ENCODE data around the gene IGSF21.
"Not testable (repeated sequence)": the region's sequence is repeated elsewhere in the genome, so short reads cannot be mapped to it uniquely, and the experiment has no call there.

DNA sequence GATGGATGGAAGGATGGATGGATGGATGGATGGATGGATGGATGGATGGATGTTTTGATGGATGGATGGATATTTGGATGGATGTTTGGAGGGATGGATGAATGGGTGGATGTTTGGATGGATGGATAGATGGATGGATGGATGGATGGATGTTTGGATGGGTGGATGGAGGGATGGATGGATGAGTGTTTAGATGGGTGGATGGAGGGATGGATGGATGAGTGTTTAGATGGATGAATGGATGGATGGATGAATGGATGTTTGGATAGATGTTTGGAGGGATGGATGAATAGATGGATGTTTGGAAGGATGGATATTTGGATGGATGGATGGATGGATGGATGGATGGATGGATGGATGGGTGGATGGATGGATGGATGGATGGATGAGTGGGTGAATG lies 264.9 kb downstream of the IGSF21 start:
- not testable (repeated sequence) for TF ChIP-seq SP1 (IDR thresholded peaks at IDR 0.05; ENCODE audit: low read depth, low read length); CHD2 (IDR thresholded peaks at IDR 0.05; ENCODE audit: borderline replicate concordance, low read depth, low read length); SMC3 (IDR thresholded peaks at IDR 0.05; ENCODE audit: borderline replicate concordance, low read length); SREBF2 (IDR thresholded peaks at IDR 0.05; ENCODE audit: low read length); SIX5 (IDR thresholded peaks at IDR 0.05; ENCODE audit: low read depth, low read length, severe bottlenecking)

Data from GM12878 (cell line).